GM21367 (cell line): ENCODE measurements around the gene CA7.
"Not testable (repeated sequence)": the region's sequence is repeated elsewhere in the genome, so short reads cannot be mapped to it uniquely, and the experiment has no call there.

Experiments
- ATAC-seq: cut with Tn5 transposase; IDR thresholded peaks from one replicate; pipeline ENCODE4 v1.9.1; 2021; ENCODE audit not compliant: unreplicated experiment

CA7 gene

GRCh38 chr16:66895999-66896398 lies 51.8 kb downstream of the CA7 start:
- no peak for ATAC-seq

- not testable (repeated sequence) for ATAC-seq
These were observed 52.5 kb downstream of the CA7 start for GRCh38 chr16:66896682-66897081.

- no peak for ATAC-seq
These were observed 54.0 kb downstream of the CA7 start for GRCh38 chr16:66898207-66898606.

- no peak for ATAC-seq
These were observed 54.7 kb downstream of the CA7 start for GRCh38 chr16:66898933-66899309.

- no peak for ATAC-seq
These were observed 55.2 kb downstream of the CA7 start for GRCh38 chr16:66899310-66899944.

- ATAC-seq: no peak
These were observed 55.9 kb downstream of the CA7 start for GRCh38 chr16:66899945-66900710.

GRCh38 chr16:66900721-66901441 lies 56.7 kb downstream of the CA7 start:
- no peak for ATAC-seq

GRCh38 chr16:66901626-66902025 lies 57.4 kb downstream of the CA7 start:
- ATAC-seq: no peak

GRCh38 chr16:66902648-66903543 lies 58.7 kb downstream of the CA7 start:
- ATAC-seq: no peak
